T-helper 2 cell (primary cell): ENCODE measurements around the gene RAB3GAP1.
"Not testable (repeated sequence)": the region's sequence is repeated elsewhere in the genome, so short reads cannot be mapped to it uniquely, and the experiment has no call there.

Source experiments
- DNase-seq, 5 experiments: peaks; one replicate each; pipeline versions ENCODE4 v3.0.0 to v3.0.0-alpha.2; 2012 to 2022

Gene RAB3GAP1

GRCh38 chr2:135105513-135106316 is 53.6 kb downstream of the RAB3GAP1 start:
- DNase-seq, result not testable (repeated sequence)

GRCh38 chr2:135113322-135113721 is 61.2 kb downstream of the RAB3GAP1 start:
- no peak for DNase-seq

- DNase-seq, result no peak
Observed at GRCh38 chr2:135119582-135119981, 67.5 kb downstream of the RAB3GAP1 start.

- DNase-seq, result no peak
Observed at GRCh38 chr2:135121016-135121657, 69.0 kb downstream of the RAB3GAP1 start.

- not testable (repeated sequence) for DNase-seq
Observed at GRCh38 chr2:135121658-135122039, 69.6 kb downstream of the RAB3GAP1 start.

GRCh38 chr2:135124924-135125886 is 73.1 kb downstream of the RAB3GAP1 start:
- DNase-seq, result no peak

GRCh38 chr2:135125940-135126339 is 73.8 kb downstream of the RAB3GAP1 start:
- no peak for DNase-seq

- no peak for DNase-seq
Observed at GRCh38 chr2:135130751-135131150, 78.7 kb downstream of the RAB3GAP1 start.

GRCh38 chr2:135132314-135132713 is 80.2 kb downstream of the RAB3GAP1 start:
- DNase-seq, result no peak

GRCh38 chr2:135140606-135141005 is 88.5 kb downstream of the RAB3GAP1 start:
- no peak for DNase-seq

GRCh38 chr2:135142323-135142722 is 90.2 kb downstream of the RAB3GAP1 start:
- DNase-seq, result no peak

- no peak for DNase-seq
Observed at GRCh38 chr2:135144343-135144742, 92.3 kb downstream of the RAB3GAP1 start.

GRCh38 chr2:135149251-135149650 is 97.2 kb downstream of the RAB3GAP1 start:
- DNase-seq, result no peak

- no peak for DNase-seq
Observed at GRCh38 chr2:135150725-135151124, 98.6 kb downstream of the RAB3GAP1 start.

GRCh38 chr2:135151615-135152014 is 99.5 kb downstream of the RAB3GAP1 start:
- DNase-seq, result no peak

GRCh38 chr2:135152361-135152760 is 100.3 kb downstream of the RAB3GAP1 start:
- DNase-seq, result no peak

- no peak for DNase-seq
Observed at GRCh38 chr2:135154962-135155361, 102.9 kb downstream of the RAB3GAP1 start.

- DNase-seq, result no peak
Observed at GRCh38 chr2:135157856-135158255, 105.8 kb downstream of the RAB3GAP1 start.

- DNase-seq, result no peak
Observed at GRCh38 chr2:135159191-135159590, 107.1 kb downstream of the RAB3GAP1 start.

GRCh38 chr2:135162377-135162776 is 110.3 kb downstream of the RAB3GAP1 start:
- peak in 1 of 5 experiments; percentile 31 for DNase-seq

GRCh38 chr2:135162786-135163185 is 110.7 kb downstream of the RAB3GAP1 start:
- DNase-seq, result no peak

- DNase-seq, result no peak
Observed at GRCh38 chr2:135163306-135163705, 111.2 kb downstream of the RAB3GAP1 start.

GRCh38 chr2:135163901-135164300 is 111.8 kb downstream of the RAB3GAP1 start:
- no peak for DNase-seq
